ENCODE measurements around the gene CFAP126.

DNA sequence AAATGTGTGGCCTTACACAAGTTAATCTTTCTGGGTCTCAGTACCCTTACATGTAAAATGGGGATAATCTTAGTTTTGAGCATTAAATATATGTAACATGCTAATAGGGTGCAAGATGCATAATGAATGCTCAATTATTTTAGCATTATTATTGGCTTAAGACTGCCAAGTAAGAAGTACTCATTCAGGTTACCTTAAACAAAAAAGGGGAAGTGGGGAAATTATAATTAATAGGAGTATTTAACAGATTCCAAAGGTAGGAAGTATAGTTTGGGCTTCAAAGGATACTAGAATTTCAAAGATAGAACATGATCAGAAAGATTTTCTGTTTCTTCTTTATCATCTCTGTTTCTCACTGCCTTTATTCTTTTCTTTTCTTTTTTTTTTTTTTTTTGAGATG lies 5.8 kb upstream of the CFAP126 start:
- TF ChIP-seq, protein P1, sequence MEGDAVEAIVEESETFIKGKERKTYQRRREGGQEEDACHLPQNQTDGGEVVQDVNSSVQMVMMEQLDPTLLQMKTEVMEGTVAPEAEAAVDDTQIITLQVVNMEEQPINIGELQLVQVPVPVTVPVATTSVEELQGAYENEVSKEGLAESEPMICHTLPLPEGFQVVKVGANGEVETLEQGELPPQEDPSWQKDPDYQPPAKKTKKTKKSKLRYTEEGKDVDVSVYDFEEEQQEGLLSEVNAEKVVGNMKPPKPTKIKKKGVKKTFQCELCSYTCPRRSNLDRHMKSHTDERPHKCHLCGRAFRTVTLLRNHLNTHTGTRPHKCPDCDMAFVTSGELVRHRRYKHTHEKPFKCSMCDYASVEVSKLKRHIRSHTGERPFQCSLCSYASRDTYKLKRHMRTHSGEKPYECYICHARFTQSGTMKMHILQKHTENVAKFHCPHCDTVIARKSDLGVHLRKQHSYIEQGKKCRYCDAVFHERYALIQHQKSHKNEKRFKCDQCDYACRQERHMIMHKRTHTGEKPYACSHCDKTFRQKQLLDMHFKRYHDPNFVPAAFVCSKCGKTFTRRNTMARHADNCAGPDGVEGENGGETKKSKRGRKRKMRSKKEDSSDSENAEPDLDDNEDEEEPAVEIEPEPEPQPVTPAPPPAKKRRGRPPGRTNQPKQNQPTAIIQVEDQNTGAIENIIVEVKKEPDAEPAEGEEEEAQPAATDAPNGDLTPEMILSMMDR (IDR thresholded peaks at IDR 0.05): no peak
- TF ChIP-seq POLR2A (IDR thresholded peaks at IDR 0.05): no peak
